H1 (cell line): ENCODE measurements around the gene A2ML1.

Experiments
- CTBP2 ChIP-seq: IDR thresholded peaks from 2 replicates; pipeline ENCODE4 v1.7.0; 2011; ENCODE audit warnings: borderline replicate concordance, mild to moderate bottlenecking, moderate library complexity, mixed read lengths, low read length; ENCODE audit not compliant: insufficient read depth, insufficient read length
- CTCF ChIP-seq, 3 experiments: IDR thresholded peaks; 1 replicate in 2 of 3; 2 replicates in 1 of 3; pipeline versions ENCODE4 v1.5.1 to v1.6.1; 2011; ENCODE audit warnings: low read length in 3 of 3, mild to moderate bottlenecking in 3 of 3, inconsistent platforms in 2 of 3, low read depth in 1 of 3, moderate library complexity in 1 of 3; ENCODE audit not compliant: insufficient read depth in 1 of 3; ENCODE audit errors: control extremely low read depth in 1 of 3
- HDAC2 ChIP-seq, 2 experiments: fragments of 300-600 bp in 1 of 2; sonication (generic) in 1 of 2; IDR thresholded peaks; 2 replicates each; pipeline ENCODE4 v1.6.1; 2011 to 2012; ENCODE audit warnings: low read depth in 2 of 2, low read length in 2 of 2, mild to moderate bottlenecking in 2 of 2, moderate library complexity in 2 of 2, borderline replicate concordance in 1 of 2, inconsistent platforms in 1 of 2
- NRF1 ChIP-seq: IDR thresholded peaks from 2 replicates; pipeline ENCODE4 v1.6.1; 2011; ENCODE audit warnings: mild to moderate bottlenecking, low read depth, low read length, improper control_type of control experiment
- POLR2AphosphoS5 ChIP-seq: IDR thresholded peaks from 2 replicates; pipeline ENCODE4 v1.6.1; 2011; ENCODE audit warnings: low read depth, low read length
- RNF2 ChIP-seq: fragments of 200-900, 300-1000 bp; sonication (generic); IDR thresholded peaks from 2 replicates; pipeline ENCODE4 v1.7.1; 2016; ENCODE audit warnings: borderline replicate concordance, low read depth, mild to moderate bottlenecking, antibody characterized with exemption, low read length; ENCODE audit not compliant: poor library complexity, severe bottlenecking; ENCODE audit errors: missing control alignments

- TF ChIP-seq POLR2AphosphoS5 (no peak), CTBP2 (no peak), RNF2 (no peak), CTCF (IDR thresholded peaks at IDR 0.05; ENCODE audit: control extremely low read depth in 1 of 3, insufficient read depth in 1 of 3, low read depth in 1 of 3, low read length in 3 of 3) (no peak), NRF1 (no peak), HDAC2 (IDR thresholded peaks at IDR 0.05; ENCODE audit: borderline replicate concordance in 1 of 2, low read depth in 2 of 2, low read length in 2 of 2) (no peak)
Measured at GRCh38 chr12:8909752-8910151, 87.3 kb downstream of the A2ML1 start.
